Smooth muscle cell (in vitro differentiated cells): Measurements from ENCODE around the gene ASB3. TPM values are rescaled to one million over a fixed set of nuclear protein-coding genes. Genes with fewer than 3 reads are reported as not detected.

Experiments
- DNase-seq: peaks from one replicate; lab custom pipeline; 2025; ENCODE audit not compliant: unreplicated experiment; lab: John Stamatoyannopoulos, UW
- H2AFZ ChIP-seq: fragments of 200-600 bp; sonication (generic); 2 replicates; pipeline ENCODE4 v1.6.0; 2016; ENCODE audit warnings: antibody characterized with exemption, low read depth, mild to moderate bottlenecking
- H3F3A ChIP-seq: fragments of 200-600 bp; sonication (generic); 2 replicates; pipeline ENCODE4 v1.6.0; 2017; ENCODE audit warnings: antibody characterized with exemption, low read depth
- H3K27ac ChIP-seq: fragments of 200-600 bp; sonication (generic); 2 replicates; pipeline ENCODE4 v1.5.1; 2016; ENCODE audit warnings: low read depth, mild to moderate bottlenecking
- H3K27me3 ChIP-seq: fragments of 200-600 bp; sonication (generic); 2 replicates; pipeline ENCODE4 v1.6.1; 2016; ENCODE audit warnings: low read depth, mild to moderate bottlenecking
- H3K36me3 ChIP-seq: fragments of 200-600 bp; sonication (generic); 2 replicates; pipeline ENCODE4 v1.5.1; 2016; ENCODE audit warnings: low read depth
- H3K4me1 ChIP-seq: fragments of 200-600 bp; sonication (generic); 2 replicates; pipeline ENCODE4 v1.5.1; 2016; ENCODE audit warnings: low read depth
- H3K4me2 ChIP-seq: fragments of 200-600 bp; sonication (generic); 2 replicates; pipeline ENCODE4 v1.6.0; 2016; ENCODE audit warnings: mild to moderate bottlenecking
- H3K4me3 ChIP-seq: fragments of 200-600 bp; sonication (generic); 2 replicates; pipeline ENCODE4 v1.5.1; 2016; ENCODE audit warnings: mild to moderate bottlenecking
- H3K79me2 ChIP-seq: fragments of 200-600 bp; sonication (generic); 2 replicates; pipeline ENCODE4 v1.6.0; 2016; ENCODE audit warnings: low read depth, mild to moderate bottlenecking
- H3K9ac ChIP-seq: fragments of 200-600 bp; sonication (generic); 2 replicates; pipeline ENCODE4 v1.6.0; 2016; ENCODE audit warnings: low read depth
- H3K9me3 ChIP-seq: fragments of 200-600 bp; sonication (generic); replicated peaks from 2 replicates; pipeline ENCODE4 v1.5.1; 2016; ENCODE audit warnings: low read depth
- H4K20me1 ChIP-seq: fragments of 200-600 bp; sonication (generic); 2 replicates; pipeline ENCODE4 v1.6.0; 2016; ENCODE audit warnings: low read depth
- CTCF ChIP-seq: fragments of 200-600 bp; sonication (generic); IDR thresholded peaks from 2 replicates; pipeline ENCODE4 v1.5.1; 2017; ENCODE audit warnings: borderline replicate concordance, mild to moderate bottlenecking, antibody characterized with exemption; ENCODE audit not compliant: insufficient read depth, poor library complexity, severe bottlenecking
- WGBS: methylation state at CpG from one replicate; pipeline ENCODE4 v1.1.7; 2016; ENCODE audit warnings: low lambda C conversion rate; 5-methylcytosine and 5-hydroxymethylcytosine counted together
- polyA plus RNA-seq: library from polyadenylated mRNA; unstranded; fragments of >200 nt; fragmentation: Nextera tagmentation; extraction: Ambion mirVana; gene quantifications from 2 replicates; pipeline ENCODE4 v1.2.1, GENCODE V29; 2016
- total RNA-seq: library from RNA; depleted of rRNA; stranded (reverse); fragments of >200 nt; gene quantifications from 2 replicates; pipeline ENCODE4 v1.2.3, GENCODE V29; 2014

The ASB3 gene
- total and polyA plus RNA-seq, 2 experiments from 2014 or later = 19.0 to 24.9 TPM

DNA sequence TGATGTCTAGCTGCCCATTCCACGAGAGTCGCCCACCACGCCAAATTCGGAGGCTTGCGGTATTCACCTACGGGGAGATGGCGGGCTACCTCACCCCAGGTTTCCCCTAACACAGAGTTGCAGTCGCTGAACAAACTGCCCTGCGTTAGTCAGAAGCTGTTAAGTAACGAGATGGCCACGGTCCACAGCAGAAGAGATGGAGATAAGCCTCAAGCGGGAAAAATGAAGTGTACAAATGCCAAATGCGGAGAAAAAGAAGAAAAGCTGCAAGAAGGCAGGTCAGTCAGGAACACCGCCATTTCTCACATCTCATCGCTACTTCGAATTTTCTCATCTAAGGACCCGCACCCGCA, 425 bp downstream of the ASB3 start:
- H4K20me1 ChIP-seq = peaks cover 43% of the 10 kb centered on the region
- DNase-seq = no peak
- peak overlapping the region; percentile 99 for H3K4me2 ChIP-seq
- no peaks in the 10 kb centered on the region for H3K9me3 ChIP-seq
- H3F3A ChIP-seq = peaks cover 7% of the 10 kb centered on the region
- H3K4me1 ChIP-seq = peaks cover 21% of the 10 kb centered on the region
- H3K9ac ChIP-seq = peak overlapping the region; percentile 87
- peak overlapping the region; percentile 71 for H3K27ac ChIP-seq
- H3K27me3 ChIP-seq = no peaks in the 10 kb centered on the region
- peaks cover 93% of the 10 kb centered on the region for H3K79me2 ChIP-seq
- no peak for TF ChIP-seq CTCF
- H3K4me3 ChIP-seq = peak overlapping the region; percentile 91
- under 1% methylated on average over 18 of the region's 18 CpGs for WGBS
- H2AFZ ChIP-seq = peak overlapping the region; percentile 91
- H3K36me3 ChIP-seq = no peaks in the 10 kb centered on the region

GRCh38 chr2:53785366-53785765, 1.4 kb downstream of the ASB3 start:
- Histone ChIP-seq H3K27me3 (no peaks in the 10 kb centered on the region), H3K9me3 (no peaks in the 10 kb centered on the region), H3F3A (peaks cover 7% of the 10 kb centered on the region), H3K36me3 (no peaks in the 10 kb centered on the region), H3K79me2 (peaks cover 93% of the 10 kb centered on the region), H3K27ac (peak overlapping the region; percentile 71), H4K20me1 (peaks cover 37% of the 10 kb centered on the region), H2AFZ (no peak overlapping the region), H3K4me2 (peak overlapping the region; percentile 99), H3K4me3 (peak overlapping the region; percentile 91), H3K9ac (peak overlapping the region; percentile 87), H3K4me1 (peaks cover 21% of the 10 kb centered on the region)
- DNase-seq = no peak
- TF ChIP-seq CTCF = no peak
- WGBS = 75% methylated on average over 11 of the region's 11 CpGs

DNA sequence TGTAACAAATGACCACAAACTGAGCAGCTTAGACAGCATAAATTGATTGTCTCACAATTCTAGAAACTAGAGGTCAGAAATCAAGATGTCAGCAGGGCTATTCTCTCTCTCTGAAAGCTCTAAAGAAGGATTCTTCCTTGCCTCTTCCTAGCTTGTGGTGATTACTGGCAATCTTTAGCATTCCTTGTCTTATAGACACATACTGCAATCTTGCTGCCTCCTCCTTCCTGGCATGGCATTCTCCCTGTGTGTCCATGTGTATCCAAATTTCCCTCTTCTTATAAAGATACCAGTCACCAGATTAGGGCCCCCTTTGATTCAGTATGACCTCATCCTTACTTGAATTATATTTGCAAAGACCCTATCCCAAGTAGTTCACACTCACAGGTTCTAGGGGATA, 2.3 kb downstream of the ASB3 start:
- DNase-seq = no peak
- Histone ChIP-seq H3F3A (peaks cover 7% of the 10 kb centered on the region), H3K9ac (no peak overlapping the region), H3K9me3 (no peaks in the 10 kb centered on the region), H2AFZ (no peak overlapping the region), H4K20me1 (peaks cover 34% of the 10 kb centered on the region), H3K4me2 (peak overlapping the region; percentile 99), H3K4me1 (peaks cover 21% of the 10 kb centered on the region), H3K4me3 (no peak overlapping the region), H3K36me3 (no peaks in the 10 kb centered on the region), H3K79me2 (peaks cover 93% of the 10 kb centered on the region), H3K27ac (peak overlapping the region; percentile 71), H3K27me3 (no peaks in the 10 kb centered on the region)
- no peak for TF ChIP-seq CTCF

GRCh38 chr2:53782676-53783075, 4.1 kb downstream of the ASB3 start:
- Histone ChIP-seq H3K4me3 (no peak overlapping the region), H3K4me1 (peaks cover 13% of the 10 kb centered on the region), H3K36me3 (no peaks in the 10 kb centered on the region), H3F3A (peaks cover 5% of the 10 kb centered on the region), H3K9ac (no peak overlapping the region), H3K27me3 (no peaks in the 10 kb centered on the region), H3K27ac (no peak overlapping the region), H3K9me3 (no peaks in the 10 kb centered on the region), H4K20me1 (peaks cover 23% of the 10 kb centered on the region), H3K4me2 (no peak overlapping the region), H2AFZ (no peak overlapping the region), H3K79me2 (peaks cover 90% of the 10 kb centered on the region)
- no peak for DNase-seq
- no peak for TF ChIP-seq CTCF
- 92% methylated on average over 8 of the region's 8 CpGs for WGBS
